GM19238 (cell line): ENCODE data around the gene MZF1.
A peak's percentile ranks its signal among the peaks of the same experiment; 100 is the strongest.
"Not testable (repeated sequence)": the region's sequence is repeated elsewhere in the genome, so short reads cannot be mapped to it uniquely, and the experiment has no call there.

ENCODE experiments used
- DNase-seq: peaks from one replicate; pipeline ENCODE4 v3.0.0; 2011; ENCODE audit warnings: low spot score; ENCODE audit not compliant: insufficient read length

MZF1 gene

DNA sequence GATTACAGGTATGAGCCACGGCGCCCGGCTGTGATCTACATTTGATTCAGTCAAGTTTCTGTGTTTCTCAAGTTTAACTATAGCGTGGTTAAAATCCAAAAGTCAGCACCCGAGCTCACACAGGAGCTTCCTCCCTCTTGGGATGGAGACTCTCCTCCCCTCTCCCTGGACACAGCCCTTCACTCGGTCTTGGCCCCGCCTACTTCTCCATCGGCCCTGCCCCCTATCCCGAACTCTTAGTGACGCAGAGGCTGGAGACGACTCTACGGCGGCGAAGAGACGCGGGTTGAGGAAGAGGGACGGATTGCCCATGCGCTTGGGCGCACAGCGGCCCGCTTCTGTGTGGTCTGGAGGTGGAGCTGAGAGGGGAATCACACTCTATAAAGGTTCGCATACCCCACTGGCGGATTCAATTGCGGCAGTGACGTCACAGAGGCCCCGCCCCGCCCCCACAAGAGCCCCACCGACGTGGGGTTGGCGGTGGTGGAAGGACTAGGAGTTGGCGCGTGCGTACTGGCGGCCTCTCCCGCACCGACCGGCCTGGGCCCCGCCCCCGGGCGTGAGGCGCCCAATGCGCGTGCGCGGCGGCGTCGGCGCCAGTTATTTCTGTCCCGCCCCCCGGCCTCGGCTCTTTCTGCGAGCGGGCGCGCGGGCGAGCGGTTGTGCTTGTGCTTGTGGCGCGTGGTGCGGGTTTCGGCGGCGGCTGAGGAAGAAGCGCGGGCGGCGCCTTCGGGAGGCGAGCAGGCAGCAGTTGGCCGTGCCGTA lies 29.1 kb downstream of the MZF1 start, which contains the start of gene TRIM28:
TRIM28 (plus strand) TSS at position 239 of the 765 bp plus-strand sequence. CDS start 694 bp downstream, outside the sequence.
- DNase-seq, result peak; percentile 99

- not testable (repeated sequence) for DNase-seq
Measured at GRCh38 chr19:58542641-58543372, 30.3 kb downstream of the MZF1 start.

GRCh38 chr19:58539169-58539559 lies 34.0 kb downstream of the MZF1 start:
- DNase-seq, result not testable (repeated sequence)

DNA sequence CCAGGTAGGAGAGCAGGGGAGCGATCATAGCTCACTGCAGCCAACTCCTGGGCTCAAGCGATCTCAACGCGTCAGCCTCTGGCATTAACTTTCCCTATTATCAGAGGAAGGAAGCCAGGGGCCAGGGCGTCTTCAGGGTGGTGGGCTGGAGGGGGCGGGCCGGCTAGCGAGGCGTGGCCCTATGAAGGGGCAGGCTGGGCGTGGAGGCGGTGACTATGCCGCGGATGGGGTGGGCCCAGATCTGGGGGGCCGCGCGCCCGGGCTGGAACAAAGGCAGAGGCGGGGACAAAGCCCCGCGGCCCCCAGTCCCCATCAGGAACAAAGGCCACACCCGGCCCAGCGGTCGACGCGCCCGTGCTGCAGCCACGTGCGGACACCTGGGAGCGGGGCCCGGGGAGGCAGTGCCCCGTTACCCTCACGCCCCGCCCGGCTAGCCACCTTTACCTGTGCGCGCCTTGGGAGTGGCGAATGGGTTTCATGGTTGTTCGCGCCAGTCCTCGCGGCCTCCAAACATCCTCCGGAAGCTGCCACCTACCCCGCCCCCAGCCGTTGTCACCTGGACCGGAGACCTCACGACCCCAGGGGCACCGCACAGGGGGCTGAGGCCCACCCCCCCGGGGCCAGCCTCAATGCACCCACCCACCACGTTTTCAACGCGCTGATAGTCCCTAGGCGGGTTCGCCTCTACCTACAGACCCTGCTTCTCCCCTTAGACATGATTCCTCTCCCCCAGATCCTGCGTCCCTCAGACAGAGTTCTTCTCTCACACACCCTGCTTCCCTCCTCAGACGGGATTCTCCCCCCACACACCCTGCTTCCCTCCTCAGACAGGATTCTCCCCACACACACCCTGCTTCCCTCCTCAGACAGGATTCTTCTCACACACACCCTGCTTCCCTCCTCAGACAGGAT lies 34.6 kb downstream of the MZF1 start:
- no peak for DNase-seq

GRCh38 chr19:58536852-58537798 lies 36.0 kb downstream of the MZF1 start:
- no peak for DNase-seq

DNA sequence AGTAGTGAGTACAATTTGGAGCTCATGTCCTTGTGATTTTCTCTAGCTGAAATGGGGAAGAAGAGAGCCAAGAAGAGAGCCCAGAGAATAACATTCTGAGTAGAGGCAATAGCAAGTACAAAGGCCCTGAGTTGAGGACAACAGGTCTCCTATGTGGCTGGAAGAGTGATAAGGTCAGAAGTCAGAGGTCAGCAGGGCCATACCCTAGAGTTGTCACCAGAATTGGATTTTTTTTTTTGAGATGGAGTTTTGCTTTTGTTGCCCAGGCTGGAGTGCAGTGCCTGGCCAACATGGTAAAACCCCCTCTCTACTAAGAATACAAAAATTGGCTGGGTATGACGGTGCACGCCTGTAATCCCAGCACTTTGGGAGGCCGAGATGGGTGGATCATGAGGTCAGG lies 37.3 kb downstream of the MZF1 start:
- no peak for DNase-seq

DNA sequence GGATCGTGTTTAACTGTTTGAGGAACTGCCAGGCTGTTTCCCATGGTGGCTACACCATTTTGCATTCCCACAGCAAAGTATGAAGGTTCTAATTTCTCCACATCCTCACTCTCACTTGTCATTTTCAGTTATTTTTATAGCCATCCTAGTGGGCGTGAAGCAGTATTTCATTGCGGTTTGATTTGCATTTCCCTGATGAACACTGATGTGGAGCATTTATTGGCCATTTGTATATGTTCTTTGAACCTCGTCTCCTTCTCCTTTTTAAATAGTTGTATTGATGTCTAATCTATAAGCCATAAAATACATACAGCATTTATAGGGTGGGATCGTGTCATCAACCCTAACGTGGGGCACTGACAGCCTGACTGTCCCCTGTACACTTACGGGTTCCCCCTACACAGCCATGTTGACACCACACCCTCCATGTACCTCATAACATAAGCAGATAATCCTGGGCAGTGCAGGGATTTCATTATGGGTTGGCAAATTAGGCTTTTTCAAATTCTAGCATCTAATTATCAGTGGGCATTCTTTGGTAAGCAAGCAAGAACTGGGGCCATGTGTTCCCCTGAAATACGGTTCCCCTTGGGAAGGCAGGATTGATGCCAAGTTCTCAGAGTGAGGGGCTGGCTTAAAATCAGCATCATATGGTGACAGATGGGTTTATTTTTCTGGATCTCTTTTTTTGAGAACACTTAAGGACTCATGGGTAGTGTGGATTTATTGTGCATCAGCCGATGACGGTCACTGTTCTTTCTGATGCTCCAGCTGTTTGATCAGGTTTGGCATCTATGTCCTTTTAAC lies 41.9 kb downstream of the MZF1 start:
- no peak for DNase-seq

DNA sequence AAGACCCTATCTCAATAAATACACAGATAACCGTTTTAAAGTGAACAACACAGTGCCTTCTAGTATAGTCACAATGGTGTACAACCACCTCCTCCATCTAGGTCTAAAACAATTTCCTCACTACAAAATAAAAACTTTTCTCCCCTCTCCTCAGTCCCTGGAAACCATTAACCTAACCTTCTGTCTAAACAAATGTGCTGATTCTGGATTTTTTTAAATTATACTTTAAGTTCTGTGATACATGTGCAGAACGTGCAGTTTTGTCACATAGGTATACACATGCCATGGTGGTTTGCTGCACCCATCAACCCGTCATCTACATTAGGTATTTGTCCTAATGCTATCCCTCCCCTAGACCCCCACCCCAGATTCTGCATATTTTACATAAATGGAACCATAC lies 43.7 kb downstream of the MZF1 start:
- DNase-seq, result no peak

DNA sequence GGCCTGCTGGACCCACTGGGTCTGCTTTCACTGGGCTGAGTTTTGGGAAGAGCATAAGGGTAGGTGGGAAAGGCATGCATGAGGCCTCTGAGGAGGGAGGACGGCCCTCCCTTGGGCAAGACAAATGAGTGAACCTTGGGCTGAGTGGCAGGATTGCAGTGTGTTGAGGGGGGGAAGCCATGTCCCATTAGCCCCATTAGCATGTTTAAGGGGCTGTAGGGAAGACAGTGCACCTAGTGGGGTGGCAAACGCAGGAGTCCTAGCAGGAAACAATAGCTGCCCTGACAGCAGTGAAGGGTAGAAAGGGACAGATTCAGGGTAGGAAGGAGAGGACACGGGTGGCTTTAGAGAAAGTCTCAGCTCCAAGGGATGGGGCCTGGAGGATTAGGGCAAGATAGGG lies 50.4 kb downstream of the MZF1 start:
- no peak for DNase-seq

DNA sequence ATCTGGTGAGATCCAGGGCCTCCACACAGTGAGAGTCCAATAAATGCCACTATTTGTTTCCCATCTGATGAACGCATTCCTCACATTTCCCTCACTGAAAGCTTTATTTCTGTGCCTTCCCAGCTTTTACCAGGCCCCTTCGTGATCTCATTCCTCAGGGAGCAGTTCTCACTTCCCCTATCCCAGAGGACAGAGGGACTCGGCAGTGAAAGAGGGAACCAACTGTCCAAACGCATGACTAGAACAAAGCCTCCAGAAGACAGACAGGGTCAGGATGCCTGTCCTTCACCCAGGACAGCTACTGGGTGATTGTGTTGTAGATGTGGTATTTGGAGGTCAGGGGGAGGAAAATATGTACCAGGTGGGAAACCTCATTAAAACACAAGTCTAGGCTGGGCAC lies 51.5 kb downstream of the MZF1 start:
- no peak for DNase-seq

- no peak for DNase-seq
Measured at GRCh38 chr19:58520257-58520599, 52.9 kb downstream of the MZF1 start.

- DNase-seq, result peak; percentile 79
Measured at GRCh38 chr19:58519355-58520256, 53.5 kb downstream of the MZF1 start, which contains the start of gene ZBTB45. TSS of gene ZBTB45 (minus strand) at chr19:58519810. CDS start at chr19:58517673, 2,137 bp downstream.

GRCh38 chr19:58519087-58519354 lies 54.1 kb downstream of the MZF1 start:
- peak; percentile 52 for DNase-seq

DNA sequence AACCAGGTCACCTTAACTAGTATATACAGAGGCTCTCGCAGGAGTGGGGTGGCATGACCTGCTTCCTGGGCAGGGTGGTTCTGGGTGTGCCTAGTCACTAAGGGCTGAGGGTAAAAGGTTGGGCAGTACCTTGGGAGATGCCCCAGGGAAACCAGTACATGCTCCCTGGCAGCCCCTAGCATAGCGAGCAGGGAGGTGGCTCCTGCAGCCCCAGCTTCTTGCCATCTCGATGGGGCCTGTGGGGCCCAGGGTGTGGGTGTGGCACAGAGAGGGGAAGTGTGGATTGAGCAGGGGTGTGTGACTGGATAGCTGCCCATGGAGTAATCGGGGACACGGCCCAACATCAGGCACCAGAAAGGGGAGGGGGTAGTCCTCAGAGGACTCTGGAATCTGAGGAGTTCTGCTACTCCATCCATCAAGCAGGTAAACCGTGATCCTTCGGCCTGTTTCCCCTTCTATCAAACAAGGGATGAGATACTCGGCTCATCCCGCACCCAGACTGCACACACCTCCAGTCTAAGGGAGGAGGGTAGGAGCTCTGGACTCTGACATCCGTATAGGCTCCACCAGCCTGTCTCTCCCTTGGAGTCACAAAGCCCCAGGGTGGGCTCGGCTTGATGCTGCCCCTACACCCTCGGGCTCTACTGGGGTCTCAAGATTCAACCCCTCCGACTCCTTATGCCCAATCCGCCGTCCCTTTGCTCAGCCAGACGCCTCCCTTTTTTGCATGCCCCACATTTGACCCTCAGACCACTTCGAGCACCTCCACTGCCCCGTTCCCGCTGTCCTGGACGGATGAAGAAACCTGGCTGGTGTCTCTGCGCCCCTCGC lies 54.7 kb downstream of the MZF1 start:
- DNase-seq, result no peak

- DNase-seq, result no peak
Measured at GRCh38 chr19:58516964-58517833, 55.9 kb downstream of the MZF1 start.

DNA sequence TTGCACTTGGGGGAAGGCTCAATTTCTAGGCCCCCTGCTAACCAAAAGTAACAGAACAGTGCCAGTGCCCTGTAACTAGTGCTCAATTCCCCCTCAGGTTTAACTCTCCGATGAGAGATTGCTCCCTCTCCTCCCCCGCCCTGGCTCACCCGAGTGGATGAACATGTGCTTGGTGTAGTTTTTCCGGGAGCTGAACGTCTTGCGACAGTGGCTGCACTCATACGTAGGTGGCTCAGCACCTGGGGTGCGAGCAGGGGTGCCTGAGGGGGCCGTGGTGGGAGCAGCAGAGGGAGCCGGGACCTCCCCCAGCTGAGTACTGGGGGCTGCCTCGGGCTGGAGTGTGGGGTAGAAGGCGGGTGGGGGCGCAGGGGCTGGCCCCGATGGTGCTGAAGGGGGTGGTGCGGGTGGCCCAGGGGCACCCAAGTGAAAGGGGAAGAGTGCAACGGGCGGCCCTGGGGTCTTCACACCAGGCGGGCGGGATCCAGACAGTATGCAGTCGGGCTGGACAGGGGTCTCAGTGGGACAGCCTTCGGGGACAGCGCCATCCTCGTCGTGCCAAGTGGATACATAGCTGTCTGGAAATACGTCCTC lies 56.8 kb downstream of the MZF1 start:
- DNase-seq, result no peak

DNA sequence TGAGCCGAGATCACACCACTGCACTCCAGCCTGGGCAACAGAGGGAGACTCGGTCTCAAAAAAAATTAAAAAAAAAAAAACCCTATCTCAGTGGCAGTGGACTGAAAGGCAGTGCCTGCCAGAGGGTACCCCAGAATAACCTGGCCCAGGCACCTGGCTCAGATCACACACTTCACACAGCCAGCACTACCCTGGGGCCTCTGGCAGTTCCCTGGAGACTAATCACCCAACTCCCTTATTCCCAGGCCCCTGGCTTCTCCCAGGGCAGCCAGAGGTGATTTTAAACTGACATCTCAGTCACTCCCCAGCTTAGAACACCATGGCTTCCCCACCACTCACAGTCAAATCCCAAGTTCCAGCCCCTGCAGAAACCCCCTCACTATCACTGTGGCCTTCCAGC lies 57.9 kb downstream of the MZF1 start:
- no peak for DNase-seq
